ENCODE data around the gene HIRA.

The HIRA gene

DNA sequence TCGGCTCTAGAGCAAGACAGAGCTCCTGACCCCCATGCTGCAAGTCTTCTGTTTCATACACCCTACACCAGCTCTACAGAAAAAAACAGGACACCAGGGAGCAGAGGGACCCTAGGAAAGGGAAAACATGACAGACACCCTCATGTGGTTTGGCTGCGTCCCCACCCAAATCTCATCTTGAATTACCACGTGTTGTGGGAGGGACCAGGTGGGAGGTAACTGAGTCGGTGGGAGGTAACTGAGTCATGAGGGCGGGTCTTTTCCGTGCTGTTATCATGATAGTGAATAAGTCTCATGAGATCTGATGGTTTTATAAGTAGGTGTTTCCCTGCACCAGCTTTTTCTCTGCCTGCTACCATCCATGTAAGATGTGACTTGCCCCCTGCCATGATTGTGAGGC is 22.6 kb upstream of the HIRA start:
- Histone ChIP-seq H2BK120ac (ENCODE audit: low read depth, low read length) (no peak overlapping the region), H3K9ac (ENCODE audit: low read depth, low read length, poor library complexity) (no peak overlapping the region), H3K4me3 (ENCODE audit: low read length in 2 of 2) (no peak overlapping the region), H3K27ac (replicated peaks; ENCODE audit: low read length) (no peak overlapping the region), H4K91ac (ENCODE audit: low read depth, low read length, poor library complexity) (no peak overlapping the region), H3K14ac (ENCODE audit: low read length) (no peak overlapping the region), H2BK12ac (ENCODE audit: low read length) (no peak overlapping the region), H3K9me3 (replicated peaks in 1 of 2; ENCODE audit: control insufficient read depth in 2 of 2, insufficient read depth in 1 of 2, low read depth in 1 of 2, low read length in 2 of 2) (no peaks in the 10 kb centered on the region), H3K36me3 (replicated peaks in 1 of 2; ENCODE audit: control insufficient read depth in 2 of 2, insufficient read depth in 2 of 2, low read length in 2 of 2) (peaks cover 47 to 98% of the 10 kb centered on the region in 2 donors), H3K23ac (ENCODE audit: low read depth, low read length, poor library complexity) (no peak overlapping the region), H2AK5ac (ENCODE audit: low read depth, low read length) (no peak overlapping the region), H2AFZ (ENCODE audit: low read length) (no peak overlapping the region), H2BK5ac (ENCODE audit: low read length) (no peak overlapping the region), H3K4ac (ENCODE audit: low read length) (no peak overlapping the region), H3K27me3 (ENCODE audit: control insufficient read depth in 3 of 3, insufficient read depth in 3 of 3, low read depth in 1 of 3, low read length in 3 of 3) (no peaks in the 10 kb centered on the region), H3K79me1 (ENCODE audit: low read depth, low read length) (no peaks in the 10 kb centered on the region), H4K8ac (ENCODE audit: low read depth, low read length) (no peak overlapping the region), H3K4me1 (ENCODE audit: control insufficient read depth in 2 of 2, insufficient read depth in 1 of 2, low read depth in 1 of 2, low read length in 2 of 2) (no peaks in the 10 kb centered on the region), H3K4me2 (ENCODE audit: insufficient read depth, low read length, poor library complexity, severe bottlenecking) (no peak overlapping the region), H2BK15ac (ENCODE audit: low read length) (no peak overlapping the region), H3K18ac (ENCODE audit: low read length) (no peak overlapping the region)
- no CpG with 5 or more reads among the region's 6 CpGs for WGBS, 2 donors (ENCODE audit: extremely low coverage in 2 of 2, insufficient read length in 2 of 2, insufficient replicate concordance in 1 of 2)
- DNase-seq (ENCODE audit: low spot score) = no peak

DNA sequence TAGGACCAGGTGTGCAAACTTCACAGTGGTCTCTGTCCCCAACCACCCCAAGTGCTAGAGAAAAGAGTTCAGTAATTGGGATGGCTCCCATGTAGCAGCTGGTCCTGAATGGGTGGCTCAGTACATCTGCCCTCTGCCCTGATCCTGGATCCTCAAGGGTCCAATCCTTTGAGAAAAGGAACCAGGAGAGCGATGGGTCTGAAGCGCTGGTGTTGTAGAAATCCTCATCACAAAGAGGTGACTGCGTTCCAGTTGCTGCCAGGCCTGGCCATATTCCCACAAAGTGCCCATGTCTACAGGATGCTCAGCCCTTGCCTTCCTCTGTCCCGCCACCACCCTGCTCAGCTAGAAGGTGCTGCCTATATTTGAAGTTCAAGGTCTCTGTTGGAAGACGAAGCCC is 22.2 kb upstream of the HIRA start:
- H3K23ac ChIP-seq (ENCODE audit: low read depth, low read length, poor library complexity) = no peak overlapping the region
- H3K14ac ChIP-seq (ENCODE audit: low read length) = no peak overlapping the region
- no peak overlapping the region for H3K27ac ChIP-seq (replicated peaks; ENCODE audit: low read length)
- no peaks in the 10 kb centered on the region for H3K27me3 ChIP-seq (ENCODE audit: control insufficient read depth in 3 of 3, insufficient read depth in 3 of 3, low read depth in 1 of 3, low read length in 3 of 3)
- no CpG with 5 or more reads among the region's 5 CpGs for WGBS, 2 donors (ENCODE audit: extremely low coverage in 2 of 2, insufficient read length in 2 of 2, insufficient replicate concordance in 1 of 2)
- H4K91ac ChIP-seq (ENCODE audit: low read depth, low read length, poor library complexity) = no peak overlapping the region
- peaks cover 0 to 3% of the 10 kb centered on the region in 2 donors for H3K4me1 ChIP-seq (ENCODE audit: control insufficient read depth in 2 of 2, insufficient read depth in 1 of 2, low read depth in 1 of 2, low read length in 2 of 2)
- no peak overlapping the region for H3K4me3 ChIP-seq (ENCODE audit: low read length in 2 of 2)
- no peaks in the 10 kb centered on the region for H3K79me1 ChIP-seq (ENCODE audit: low read depth, low read length)
- no peak overlapping the region for H2BK5ac ChIP-seq (ENCODE audit: low read length)
- no peak overlapping the region for H3K18ac ChIP-seq (ENCODE audit: low read length)
- H2BK120ac ChIP-seq (ENCODE audit: low read depth, low read length) = no peak overlapping the region
- no peak overlapping the region for H3K9ac ChIP-seq (ENCODE audit: low read depth, low read length, poor library complexity)
- no peak overlapping the region for H2BK12ac ChIP-seq (ENCODE audit: low read length)
- no peak for DNase-seq (ENCODE audit: low spot score)
- H4K8ac ChIP-seq (ENCODE audit: low read depth, low read length) = no peak overlapping the region
- no peaks in the 10 kb centered on the region for H3K9me3 ChIP-seq (replicated peaks in 1 of 2; ENCODE audit: control insufficient read depth in 2 of 2, insufficient read depth in 1 of 2, low read depth in 1 of 2, low read length in 2 of 2)
- no peak overlapping the region for H3K4ac ChIP-seq (ENCODE audit: low read length)
- no peak overlapping the region for H2BK15ac ChIP-seq (ENCODE audit: low read length)
- no peak overlapping the region for H2AFZ ChIP-seq (ENCODE audit: low read length)
- no peak overlapping the region for H3K4me2 ChIP-seq (ENCODE audit: insufficient read depth, low read length, poor library complexity, severe bottlenecking)
- H3K36me3 ChIP-seq (replicated peaks in 1 of 2; ENCODE audit: control insufficient read depth in 2 of 2, insufficient read depth in 2 of 2, low read length in 2 of 2) = peaks cover 47 to 98% of the 10 kb centered on the region in 2 donors
- no peak overlapping the region for H2AK5ac ChIP-seq (ENCODE audit: low read depth, low read length)

DNA sequence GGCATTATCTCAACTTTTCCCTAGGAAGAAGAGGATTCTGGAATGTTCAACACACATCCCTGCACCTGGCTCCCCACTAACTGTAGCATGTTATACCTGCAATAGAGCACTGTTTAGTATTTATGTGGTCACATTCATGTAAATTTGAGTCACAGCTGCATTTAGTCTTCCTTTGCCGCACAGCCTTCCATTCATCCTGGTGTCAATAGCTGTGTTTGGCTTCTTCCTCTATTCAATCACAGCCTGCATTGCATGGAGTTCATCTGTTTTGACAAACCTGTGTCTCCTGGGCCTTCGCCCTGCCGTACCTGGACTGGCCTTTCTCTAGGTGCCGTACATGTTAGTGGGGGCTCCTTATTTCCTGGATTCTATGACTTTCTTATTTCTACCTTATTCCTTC is 20.0 kb upstream of the HIRA start:
- no peak overlapping the region for H2BK15ac ChIP-seq (ENCODE audit: low read length)
- H3K9me3 ChIP-seq (replicated peaks in 1 of 2; ENCODE audit: control insufficient read depth in 2 of 2, insufficient read depth in 1 of 2, low read depth in 1 of 2, low read length in 2 of 2) = no peaks in the 10 kb centered on the region
- no peak overlapping the region for H2BK120ac ChIP-seq (ENCODE audit: low read depth, low read length)
- H2BK5ac ChIP-seq (ENCODE audit: low read length) = no peak overlapping the region
- no peak overlapping the region for H3K27ac ChIP-seq (replicated peaks; ENCODE audit: low read length)
- H3K4ac ChIP-seq (ENCODE audit: low read length) = no peak overlapping the region
- no peak for DNase-seq (ENCODE audit: low spot score)
- no peak overlapping the region for H3K4me3 ChIP-seq (ENCODE audit: low read length in 2 of 2)
- H2AFZ ChIP-seq (ENCODE audit: low read length) = no peak overlapping the region
- H3K4me2 ChIP-seq (ENCODE audit: insufficient read depth, low read length, poor library complexity, severe bottlenecking) = no peak overlapping the region
- no peak overlapping the region for H4K91ac ChIP-seq (ENCODE audit: low read depth, low read length, poor library complexity)
- no peaks in the 10 kb centered on the region for H3K27me3 ChIP-seq (ENCODE audit: control insufficient read depth in 3 of 3, insufficient read depth in 3 of 3, low read depth in 1 of 3, low read length in 3 of 3)
- H3K18ac ChIP-seq (ENCODE audit: low read length) = no peak overlapping the region
- no peak overlapping the region for H3K14ac ChIP-seq (ENCODE audit: low read length)
- H3K23ac ChIP-seq (ENCODE audit: low read depth, low read length, poor library complexity) = no peak overlapping the region
- no peak overlapping the region for H2BK12ac ChIP-seq (ENCODE audit: low read length)
- no peak overlapping the region for H3K9ac ChIP-seq (ENCODE audit: low read depth, low read length, poor library complexity)
- H3K4me1 ChIP-seq (ENCODE audit: control insufficient read depth in 2 of 2, insufficient read depth in 1 of 2, low read depth in 1 of 2, low read length in 2 of 2) = peaks cover 4 to 6% of the 10 kb centered on the region in 2 donors
- no peak overlapping the region for H4K8ac ChIP-seq (ENCODE audit: low read depth, low read length)
- peaks cover 3% of the 10 kb centered on the region for H3K79me1 ChIP-seq (ENCODE audit: low read depth, low read length)
- peaks cover 37 to 80% of the 10 kb centered on the region in 2 donors for H3K36me3 ChIP-seq (replicated peaks in 1 of 2; ENCODE audit: control insufficient read depth in 2 of 2, insufficient read depth in 2 of 2, low read length in 2 of 2)
- no peak overlapping the region for H2AK5ac ChIP-seq (ENCODE audit: low read depth, low read length)
- WGBS, 2 donors (ENCODE audit: extremely low coverage in 2 of 2, insufficient read length in 2 of 2, insufficient replicate concordance in 1 of 2) = no CpG with 5 or more reads among the region's 4 CpGs

DNA sequence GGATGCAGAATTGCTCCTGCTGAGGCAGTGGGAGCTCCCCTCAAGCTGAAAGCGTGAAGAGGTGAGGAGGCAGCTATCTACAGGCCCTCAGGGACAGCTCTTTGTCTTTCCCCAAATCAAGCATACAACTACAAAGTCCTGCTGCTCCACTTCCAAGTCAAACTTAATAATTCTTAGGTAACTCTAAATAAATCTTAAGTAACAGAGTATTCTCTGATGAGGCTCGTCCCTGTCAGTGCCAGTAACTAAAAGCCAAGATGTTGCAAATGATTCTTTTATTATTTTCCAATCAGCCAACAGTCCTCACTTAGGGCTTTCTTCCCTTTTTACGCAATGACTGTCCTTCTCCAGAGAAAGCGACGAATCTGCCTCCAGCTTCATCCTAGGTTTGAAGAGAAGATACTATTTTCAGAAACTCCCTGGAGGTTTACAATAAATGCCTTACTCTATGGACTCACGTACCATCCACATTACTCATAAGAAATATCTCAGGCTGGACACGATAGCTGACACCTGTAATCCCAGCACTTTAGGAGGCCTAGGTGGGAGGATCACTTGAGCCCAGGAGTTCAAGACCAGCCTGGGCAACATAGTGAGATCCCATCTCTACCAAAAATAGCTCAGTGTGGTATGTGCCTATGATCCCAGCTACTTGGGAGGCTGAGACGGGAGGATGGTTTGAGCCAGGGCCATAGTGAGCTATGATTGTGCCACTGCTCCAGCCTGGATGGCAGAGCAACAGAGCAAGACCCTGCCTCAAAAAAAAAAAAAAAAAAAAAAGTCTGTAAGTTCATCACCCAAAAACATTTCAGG is 19.0 kb upstream of the HIRA start:
- H3K9ac ChIP-seq (ENCODE audit: low read depth, low read length, poor library complexity) = no peak overlapping the region
- peaks cover 28 to 80% of the 10 kb centered on the region in 2 donors for H3K36me3 ChIP-seq (replicated peaks in 1 of 2; ENCODE audit: control insufficient read depth in 2 of 2, insufficient read depth in 2 of 2, low read length in 2 of 2)
- H3K27ac ChIP-seq (replicated peaks; ENCODE audit: low read length) = no peak overlapping the region
- no peak overlapping the region for H2AFZ ChIP-seq (ENCODE audit: low read length)
- DNase-seq (ENCODE audit: low spot score) = no peak
- no peaks in the 10 kb centered on the region for H3K9me3 ChIP-seq (replicated peaks in 1 of 2; ENCODE audit: control insufficient read depth in 2 of 2, insufficient read depth in 1 of 2, low read depth in 1 of 2, low read length in 2 of 2)
- WGBS, 2 donors (ENCODE audit: extremely low coverage in 2 of 2, insufficient read length in 2 of 2, insufficient replicate concordance in 1 of 2) = no CpG with 5 or more reads among the region's 8 CpGs
- H3K4me3 ChIP-seq (ENCODE audit: low read length in 2 of 2) = no peak overlapping the region
- no peak overlapping the region for H2BK5ac ChIP-seq (ENCODE audit: low read length)
- H2AK5ac ChIP-seq (ENCODE audit: low read depth, low read length) = no peak overlapping the region
- no peak overlapping the region for H3K23ac ChIP-seq (ENCODE audit: low read depth, low read length, poor library complexity)
- no peak overlapping the region for H3K4ac ChIP-seq (ENCODE audit: low read length)
- H3K79me1 ChIP-seq (ENCODE audit: low read depth, low read length) = peaks cover 3% of the 10 kb centered on the region
- no peaks in the 10 kb centered on the region for H3K27me3 ChIP-seq (ENCODE audit: control insufficient read depth in 3 of 3, insufficient read depth in 3 of 3, low read depth in 1 of 3, low read length in 3 of 3)
- no peak overlapping the region for H4K8ac ChIP-seq (ENCODE audit: low read depth, low read length)
- H2BK120ac ChIP-seq (ENCODE audit: low read depth, low read length) = no peak overlapping the region
- H4K91ac ChIP-seq (ENCODE audit: low read depth, low read length, poor library complexity) = no peak overlapping the region
- no peak overlapping the region for H3K14ac ChIP-seq (ENCODE audit: low read length)
- H3K18ac ChIP-seq (ENCODE audit: low read length) = no peak overlapping the region
- H3K4me1 ChIP-seq (ENCODE audit: control insufficient read depth in 2 of 2, insufficient read depth in 1 of 2, low read depth in 1 of 2, low read length in 2 of 2) = peaks cover 7 to 9% of the 10 kb centered on the region in 2 donors
- H2BK15ac ChIP-seq (ENCODE audit: low read length) = no peak overlapping the region
- H2BK12ac ChIP-seq (ENCODE audit: low read length) = no peak overlapping the region
- no peak overlapping the region for H3K4me2 ChIP-seq (ENCODE audit: insufficient read depth, low read length, poor library complexity, severe bottlenecking)

Data from neuronal stem cell (in vitro differentiated cells).